GM23338 (cell line): ENCODE data around the gene CYTH1. TPM values are rescaled to one million over a fixed set of nuclear protein-coding genes. Genes with fewer than 3 reads are reported as not detected.

ENCODE experiments used
- ATAC-seq: fragments of 200-7000 bp; cut with Tn5 transposase; 3 replicates; pipeline ENCODE4 v1.9.1; 2020
- DNase-seq: peaks from one replicate; pipeline ENCODE4 v3.0.0-alpha.2; 2015; ENCODE audit warnings: low spot score
- H2AFZ ChIP-seq: fragments of 200-600 bp; sonication (generic); 2 replicates; pipeline ENCODE4 v1.8.0; 2016; ENCODE audit warnings: antibody characterized with exemption, mild to moderate bottlenecking, moderate library complexity
- H3F3A ChIP-seq: fragments of 200-600 bp; sonication (generic); replicated peaks from 2 replicates; pipeline ENCODE4 v1.8.0; 2017; ENCODE audit warnings: antibody characterized with exemption, mixed run types, low read depth
- H3K27ac ChIP-seq: fragments of 200-600 bp; sonication (generic); 2 replicates; pipeline ENCODE4 v1.6.1; 2016; ENCODE audit warnings: low read depth
- H3K27me3 ChIP-seq: fragments of 200-600 bp; sonication (generic); 2 replicates; pipeline ENCODE4 v1.8.0; 2016; ENCODE audit warnings: mild to moderate bottlenecking, mixed run types, moderate library complexity; ENCODE audit not compliant: insufficient read depth
- H3K36me3 ChIP-seq: fragments of 200-600 bp; sonication (generic); 2 replicates; pipeline ENCODE4 v1.8.0; 2016; ENCODE audit warnings: mild to moderate bottlenecking; ENCODE audit not compliant: insufficient read depth
- H3K4me1 ChIP-seq: fragments of 200-600 bp; sonication (generic); 2 replicates; pipeline ENCODE4 v1.8.0; 2016; ENCODE audit warnings: mild to moderate bottlenecking, moderate library complexity; ENCODE audit not compliant: insufficient read depth
- H3K4me2 ChIP-seq: fragments of 200-600 bp; sonication (generic); 2 replicates; pipeline ENCODE4 v1.7.1; 2017; ENCODE audit warnings: mixed run types
- H3K4me3 ChIP-seq: fragments of 200-600 bp; sonication (generic); 2 replicates; pipeline ENCODE4 v1.6.1; 2016; ENCODE audit warnings: mixed run types
- H3K79me2 ChIP-seq: fragments of 200-600 bp; sonication (generic); replicated peaks from 2 replicates; pipeline ENCODE4 v1.8.0; 2017; ENCODE audit warnings: mild to moderate bottlenecking; ENCODE audit not compliant: insufficient read depth
- H3K9me2 ChIP-seq: fragments of 200-600 bp; sonication (generic); 2 replicates; pipeline ENCODE4 v1.8.0; 2017; ENCODE audit not compliant: insufficient read depth
- H4K20me1 ChIP-seq: fragments of 200-600 bp; sonication (generic); replicated peaks from 2 replicates; pipeline ENCODE4 v1.8.0; 2017; ENCODE audit warnings: mild to moderate bottlenecking; ENCODE audit not compliant: insufficient read depth
- H3K27ac Mint-ChIP-seq: 2 replicates; pipeline ENCODE4 v1.8.0; 2020; ENCODE audit warnings: inconsistent platforms, mild to moderate bottlenecking, moderate library complexity, mixed read lengths
- H3K27me3 Mint-ChIP-seq: 3 replicates; pipeline ENCODE4 v1.8.0; 2022; ENCODE audit warnings: low read depth, mild to moderate bottlenecking, moderate library complexity, mixed read lengths, inconsistent platforms; ENCODE audit not compliant: insufficient read depth, poor library complexity
- H3K36me3 Mint-ChIP-seq: 3 replicates; pipeline ENCODE4 v1.8.0; 2021; ENCODE audit warnings: low read depth, mild to moderate bottlenecking, inconsistent platforms, moderate library complexity, mixed read lengths
- H3K4me1 Mint-ChIP-seq: 3 replicates; pipeline ENCODE4 v1.8.0; 2020; ENCODE audit warnings: mild to moderate bottlenecking, inconsistent platforms, mixed read lengths
- H3K4me3 Mint-ChIP-seq: 3 replicates; pipeline ENCODE4 v1.8.0; 2021; ENCODE audit warnings: moderate library complexity, mild to moderate bottlenecking, inconsistent platforms, mixed read lengths
- H3K9me3 Mint-ChIP-seq: 3 replicates; pipeline ENCODE4 v1.8.0; 2020; ENCODE audit warnings: moderate library complexity, mild to moderate bottlenecking, inconsistent platforms, mixed read lengths
- CREB1 ChIP-seq: fragments of 250-450 bp; sonication (Bioruptor Pico); IDR thresholded peaks from 2 replicates; pipeline ENCODE4 v1.5.0; 2020; ENCODE audit warnings: low read depth, mild to moderate bottlenecking, moderate library complexity
- CTCF ChIP-seq, 2 experiments: fragments of 200-600 bp in 1 of 2; sonication (generic) in 1 of 2; conservative IDR thresholded peaks; 2 replicates each; pipeline versions ENCODE4 v1.5.1 to v1.6.1; 2016 to 2017; ENCODE audit warnings: antibody characterized with exemption in 2 of 2, low read depth in 2 of 2, mild to moderate bottlenecking in 2 of 2, moderate library complexity in 1 of 2
- ETS1 ChIP-seq: IDR thresholded peaks from 2 replicates; pipeline ENCODE4 v1.6.1; 2016; ENCODE audit warnings: antibody characterized with exemption
- EZH2 ChIP-seq: fragments of 200-600 bp; sonication (generic); IDR thresholded peaks from one replicate; pipeline ENCODE4 v1.8.0; 2017; ENCODE audit warnings: antibody characterized with exemption, mild to moderate bottlenecking, low read depth; ENCODE audit not compliant: unreplicated experiment
- EZH2phosphoT487 ChIP-seq: fragments of 200-600 bp; sonication (generic); IDR thresholded peaks from one replicate; pipeline ENCODE4 v1.8.1; 2018; ENCODE audit warnings: antibody characterized with exemption; ENCODE audit not compliant: unreplicated experiment
- JUNB ChIP-seq: IDR thresholded peaks from one replicate; pipeline ENCODE4 v1.6.1; 2016; ENCODE audit warnings: antibody characterized with exemption; ENCODE audit not compliant: unreplicated experiment
- REST ChIP-seq: IDR thresholded peaks from one replicate; pipeline ENCODE4 v1.6.1; 2018; ENCODE audit warnings: antibody characterized with exemption; ENCODE audit not compliant: unreplicated experiment
- ZNF114 ChIP-seq: fragments of 250-450 bp; sonication (Bioruptor Pico); IDR thresholded peaks from 2 replicates; pipeline ENCODE4 v1.5.0; 2020; ENCODE audit warnings: mild to moderate bottlenecking, moderate library complexity
- ZNF462 ChIP-seq: fragments of 250-450 bp; sonication (Bioruptor Pico); IDR thresholded peaks from 2 replicates; pipeline ENCODE4 v1.5.0; 2020; ENCODE audit warnings: mild to moderate bottlenecking, moderate library complexity
- polyA plus RNA-seq: library from polyadenylated mRNA; unstranded; fragments of >200 nt; fragmentation: Nextera tagmentation; extraction: Ambion mirVana; gene quantifications from 2 replicates; pipeline ENCODE4 v1.2.1, GENCODE V29; 2016
- total RNA-seq: library from RNA; depleted of rRNA; stranded (reverse); fragments of >200 nt; shearing (Covaris generic); gene quantifications from 2 replicates; pipeline ENCODE4 v1.2.3, GENCODE V29; 2014

Gene CYTH1
- total and polyA plus RNA-seq, 2 experiments from 2014 or later, result 13.8 to 14.5 TPM

DNA sequence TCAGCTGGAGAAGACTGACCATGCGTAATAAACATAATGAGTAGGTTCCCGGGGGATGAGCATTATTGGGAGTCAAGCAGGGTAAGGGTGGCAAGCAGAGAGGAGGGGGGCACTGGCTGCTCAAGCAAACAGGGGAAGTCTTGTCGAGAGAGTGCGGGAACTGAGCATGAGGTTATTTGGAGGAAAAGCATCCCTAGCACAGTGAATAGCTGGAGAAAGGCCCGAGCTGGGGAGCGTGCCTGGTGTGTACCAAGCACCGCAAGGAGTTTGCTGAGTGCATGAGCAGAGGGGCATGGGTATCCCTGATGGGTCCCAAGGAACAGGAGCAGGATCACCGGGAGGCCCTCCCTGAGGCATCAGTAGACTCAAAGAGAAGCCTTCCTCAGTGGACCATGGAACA lies 17.2 kb downstream of the CYTH1 start:
- H3K4me2 ChIP-seq, result no peak overlapping the region
- peaks cover 22% of the 10 kb centered on the region for H4K20me1 ChIP-seq
- H3K27ac Mint-ChIP-seq, result no peak overlapping the region
- H3K27ac ChIP-seq, result no peak overlapping the region
- no peaks in the 10 kb centered on the region for H3K4me1 ChIP-seq
- H3K27me3 ChIP-seq, result no peaks in the 10 kb centered on the region
- H3K4me3 ChIP-seq, result no peak overlapping the region
- peaks cover 2% of the 10 kb centered on the region for H3K27me3 Mint-ChIP-seq
- H3K79me2 ChIP-seq, result peaks cover 19% of the 10 kb centered on the region
- ATAC-seq (no peak), DNase-seq (no peak)
- no peak overlapping the region for H3K4me3 Mint-ChIP-seq
- H3K36me3 ChIP-seq, result no peaks in the 10 kb centered on the region
- no peaks in the 10 kb centered on the region for H3K9me2 ChIP-seq
- TF ChIP-seq ZNF462 (no peak), ZNF114 (CRISPR knock-in tag) (no peak), CTCF (conservative IDR thresholded peaks at IDR 0.05; ENCODE audit: low read depth in 2 of 2) (no peak), EZH2 (no peak), REST (no peak), CREB1 (no peak), JUNB (no peak), ETS1 (no peak), EZH2phosphoT487 (no peak)
- no peaks in the 10 kb centered on the region for H3K36me3 Mint-ChIP-seq
- no peaks in the 10 kb centered on the region for H3F3A ChIP-seq
- H3K4me1 Mint-ChIP-seq, result peaks cover 5% of the 10 kb centered on the region; the same call in 1 of the 3 replicates
- no peaks in the 10 kb centered on the region for H3K9me3 Mint-ChIP-seq
- H2AFZ ChIP-seq, result no peak overlapping the region
